Astrocyte of the cerebellum (primary cell): ENCODE measurements around the gene RAET1G.

Experiments
- DNase-seq: peaks from one replicate; pipeline ENCODE4 v3.0.0-alpha.2; 2011; ENCODE audit warnings: low read depth
- H3K4me3 ChIP-seq: 2 replicates; pipeline ENCODE4 v1.5.1; 2011; ENCODE audit warnings: mild to moderate bottlenecking, low read depth, low read length, moderate library complexity
- CTCF ChIP-seq: IDR thresholded peaks from 2 replicates; pipeline ENCODE4 v1.5.1; 2012; ENCODE audit warnings: low read length, low read depth, moderate library complexity, mild to moderate bottlenecking; ENCODE audit errors: missing control alignments
- in situ Hi-C: cut with HindIII; loops from 2 replicates; pipeline ENCODE4 v1.10.0; 2017; ENCODE audit warnings: low sequenced_read_pairs

The RAET1G gene

GRCh38 chr6:149889326-149889725 lies 33.6 kb downstream of the RAET1G start:
- no peak overlapping the region for H3K4me3 ChIP-seq
- in situ Hi-C loops = no loop called here
- DNase-seq = no peak
- TF ChIP-seq CTCF = no peak

GRCh38 chr6:149888659-149889058 lies 34.3 kb downstream of the RAET1G start:
- TF ChIP-seq CTCF = no peak
- no peak for DNase-seq
- in situ Hi-C loops = no loop called here
- H3K4me3 ChIP-seq = no peak overlapping the region

- in situ Hi-C loops = no loop called here
- DNase-seq = no peak
- no peak overlapping the region for H3K4me3 ChIP-seq
- no peak for TF ChIP-seq CTCF
Measured at GRCh38 chr6:149888093-149888492, 34.8 kb downstream of the RAET1G start.

GRCh38 chr6:149887343-149887742 lies 35.6 kb downstream of the RAET1G start:
- in situ Hi-C loops = no loop called here
- TF ChIP-seq CTCF = no peak
- no peak for DNase-seq
- H3K4me3 ChIP-seq = no peak overlapping the region

- TF ChIP-seq CTCF = no peak
- in situ Hi-C loops = no loop called here
- H3K4me3 ChIP-seq = no peak overlapping the region
- DNase-seq = no peak
Measured at GRCh38 chr6:149885888-149886287, 37.0 kb downstream of the RAET1G start.

- no peak for DNase-seq
Measured at GRCh38 chr6:149884617-149885016, 38.3 kb downstream of the RAET1G start.

More at GRCh38 chr6:149884617-149885016, 38.3 kb downstream of the RAET1G start:
- no peak overlapping the region for H3K4me3 ChIP-seq
- no peak for TF ChIP-seq CTCF
- in situ Hi-C loops = no loop called here
